ENCODE data around the gene NDRG3.

The NDRG3 gene

GRCh38 chr20:36604952-36605398 lies 140.9 kb downstream of the NDRG3 start:
- peak; percentile 59 for DNase-seq
